Prostate gland (tissue), 2 donors: ENCODE measurements around the gene ALDH6A1. TPM values are rescaled to one million over a fixed set of nuclear protein-coding genes. Genes with fewer than 3 reads are reported as not detected.

Experiments
- DNase-seq: peaks from one replicate; pipeline ENCODE4 v3.0.0-alpha.2; 2019; ENCODE audit warnings: low spot score
- H3K27ac ChIP-seq, 2 donors: fragments of 200-600 bp; sonication (generic); 2 replicates each; pipeline ENCODE4 v1.5.1; 2017 to 2019
- H3K27me3 ChIP-seq: fragments of 200-600 bp; sonication (generic); replicated peaks from 2 replicates; pipeline ENCODE4 v1.5.1; 2019; ENCODE audit not compliant: insufficient read depth
- H3K36me3 ChIP-seq, 2 donors: fragments of 200-600 bp; sonication (generic); 1 replicate in 1 of 2; 2 replicates in 1 of 2; pipeline versions ENCODE4 v1.5.1 to v1.8.1; 2017 to 2019
- H3K4me1 ChIP-seq: fragments of 200-600 bp; sonication (generic); replicated peaks from 2 replicates; pipeline ENCODE4 v1.5.1; 2019
- H3K4me3 ChIP-seq, 2 donors: fragments of 200-600 bp; sonication (generic); 2 replicates each; pipeline ENCODE4 v1.5.1; 2017 to 2019
- H3K9me3 ChIP-seq: fragments of 200-600 bp; sonication (generic); 2 replicates; pipeline ENCODE4 v1.5.1; 2017
- POLR2A ChIP-seq: fragments of 450-650 bp; IDR thresholded peaks from one replicate; pipeline ENCODE4 v1.6.1; 2016; ENCODE audit warnings: antibody characterized with exemption, mild to moderate bottlenecking
- POLR2AphosphoS5 ChIP-seq: sonication (generic); formaldehyde crosslinking; IDR thresholded peaks from one replicate; pipeline ENCODE4 v1.6.1; 2017; ENCODE audit warnings: antibody characterized with exemption
- WGBS: methylation state at CpG from one replicate; pipeline ENCODE4 v1.1.5; 2018; 5-methylcytosine and 5-hydroxymethylcytosine counted together
- intact Hi-C: fragments of 100-400 bp; cut with DNase I; formaldehyde crosslinking; loops from one replicate; pipeline ENCODE4 v1.14.2; 2022
- total RNA-seq, 2 donors: library from RNA; depleted of rRNA; stranded (reverse); fragments of >200 nt; gene quantifications; one replicate each; pipeline ENCODE4 v1.1.0, GENCODE V29; 2016
- TF ChIP-seq, protein P1 (sequence below), 4 experiments: fragments of 200-600 bp in 2 of 4; fragments of 450-650 bp in 2 of 4; sonication (generic) in 2 of 4; IDR thresholded peaks; 1 replicate in 3 of 4; 2 replicates in 1 of 4; pipeline ENCODE4 v1.5.1; 2016 to 2019; ENCODE audit warnings: antibody characterized with exemption in 4 of 4, mild to moderate bottlenecking in 2 of 4, moderate library complexity in 2 of 4

ALDH6A1 gene
- total RNA-seq, 2 donors from 2014 or later = 78.2 to 85.8 TPM

DNA sequence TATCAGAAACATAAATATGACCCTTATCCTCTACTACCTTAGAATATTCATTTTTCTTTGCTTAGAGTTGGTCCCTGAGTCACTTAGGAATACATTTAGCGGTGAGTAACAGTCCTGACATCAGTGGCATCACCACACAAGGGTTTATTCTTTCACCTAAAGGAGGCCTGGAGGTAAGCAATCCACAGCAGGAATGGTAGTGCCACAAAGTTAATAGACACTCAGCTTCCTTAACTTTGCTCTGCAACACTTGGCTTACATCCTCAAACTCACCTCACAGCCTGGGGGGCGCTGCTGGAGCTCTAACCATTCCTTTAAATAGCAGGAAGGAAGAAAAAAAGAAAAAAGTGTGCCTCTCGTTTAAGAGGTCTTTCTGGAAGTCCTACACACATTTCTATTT, 36.0 kb downstream of the ALDH6A1 start:
- 54% methylated on average over 3 of the region's 3 CpGs for WGBS
- H3K27me3 ChIP-seq = no peaks in the 10 kb centered on the region
- intact Hi-C loops = no loop called here
- H3K27ac ChIP-seq = no peak overlapping the region
- no peak for DNase-seq
- no peak overlapping the region for H3K4me3 ChIP-seq
- no peaks in the 10 kb centered on the region for H3K36me3 ChIP-seq
- no peaks in the 10 kb centered on the region for H3K4me1 ChIP-seq
- TF ChIP-seq POLR2AphosphoS5 = no peak
- no peaks in the 10 kb centered on the region for H3K9me3 ChIP-seq

DNA sequence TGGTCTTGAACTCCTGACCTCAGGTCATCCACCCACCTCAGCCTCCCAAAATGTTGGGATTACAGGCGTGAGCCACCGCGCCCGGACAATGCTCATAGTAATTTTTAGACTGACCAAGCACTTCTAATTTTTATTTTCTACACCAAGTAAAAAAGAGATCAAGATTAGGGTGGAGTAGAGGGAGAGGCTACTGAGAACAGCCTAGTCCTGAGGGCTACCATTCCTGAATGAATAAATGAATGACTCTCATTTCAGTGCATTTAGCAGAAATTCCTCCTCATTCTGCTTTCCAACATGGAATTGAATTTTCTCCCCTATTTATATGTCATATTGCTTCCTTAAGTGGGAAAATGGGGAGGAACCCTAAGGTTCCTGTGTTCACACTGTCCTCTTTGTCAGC, 38.7 kb downstream of the ALDH6A1 start:
- no peaks in the 10 kb centered on the region for H3K36me3 ChIP-seq
- 99% methylated on average over 4 of the region's 4 CpGs for WGBS

DNA sequence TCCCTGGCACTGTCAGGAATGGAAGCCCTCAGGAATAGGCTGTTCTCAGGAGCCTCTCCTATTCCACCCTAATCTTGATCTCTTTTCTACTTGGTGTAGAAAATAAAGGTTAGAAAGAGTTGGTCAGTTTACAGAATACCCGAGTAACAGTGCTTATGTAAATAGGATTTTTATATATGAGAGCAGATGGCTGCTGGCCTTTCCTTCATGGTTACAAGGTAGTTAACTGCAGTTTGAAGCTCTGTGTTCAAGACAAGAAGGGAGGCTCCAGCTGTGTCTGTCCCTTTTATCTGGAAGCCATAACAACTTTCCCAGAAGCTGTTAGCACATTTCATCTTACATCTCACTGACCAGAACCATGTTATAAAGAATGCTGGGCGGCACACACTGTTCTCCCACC, 42.0 kb downstream of the ALDH6A1 start:
- no peaks in the 10 kb centered on the region for H3K4me1 ChIP-seq
- no peak overlapping the region for H3K4me3 ChIP-seq
- WGBS = 45% methylated on average over 2 of the region's 2 CpGs
- no peak for DNase-seq
- intact Hi-C loops = no loop called here
- no peaks in the 10 kb centered on the region for H3K36me3 ChIP-seq
- H3K9me3 ChIP-seq = no peaks in the 10 kb centered on the region
- H3K27ac ChIP-seq = no peak overlapping the region
- TF ChIP-seq POLR2A = no peak
- TF ChIP-seq POLR2AphosphoS5 = no peak
- TF ChIP-seq, protein P1, sequence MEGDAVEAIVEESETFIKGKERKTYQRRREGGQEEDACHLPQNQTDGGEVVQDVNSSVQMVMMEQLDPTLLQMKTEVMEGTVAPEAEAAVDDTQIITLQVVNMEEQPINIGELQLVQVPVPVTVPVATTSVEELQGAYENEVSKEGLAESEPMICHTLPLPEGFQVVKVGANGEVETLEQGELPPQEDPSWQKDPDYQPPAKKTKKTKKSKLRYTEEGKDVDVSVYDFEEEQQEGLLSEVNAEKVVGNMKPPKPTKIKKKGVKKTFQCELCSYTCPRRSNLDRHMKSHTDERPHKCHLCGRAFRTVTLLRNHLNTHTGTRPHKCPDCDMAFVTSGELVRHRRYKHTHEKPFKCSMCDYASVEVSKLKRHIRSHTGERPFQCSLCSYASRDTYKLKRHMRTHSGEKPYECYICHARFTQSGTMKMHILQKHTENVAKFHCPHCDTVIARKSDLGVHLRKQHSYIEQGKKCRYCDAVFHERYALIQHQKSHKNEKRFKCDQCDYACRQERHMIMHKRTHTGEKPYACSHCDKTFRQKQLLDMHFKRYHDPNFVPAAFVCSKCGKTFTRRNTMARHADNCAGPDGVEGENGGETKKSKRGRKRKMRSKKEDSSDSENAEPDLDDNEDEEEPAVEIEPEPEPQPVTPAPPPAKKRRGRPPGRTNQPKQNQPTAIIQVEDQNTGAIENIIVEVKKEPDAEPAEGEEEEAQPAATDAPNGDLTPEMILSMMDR (IDR thresholded peaks at IDR 0.05) = no peak
- H3K27me3 ChIP-seq = no peaks in the 10 kb centered on the region

More for the DNA sequence above, 38.7 kb downstream of the ALDH6A1 start:
- H3K9me3 ChIP-seq = no peaks in the 10 kb centered on the region
- H3K27ac ChIP-seq = no peak overlapping the region
- TF ChIP-seq, protein P1 (IDR thresholded peaks at IDR 0.05) = no peak
- no peak for TF ChIP-seq POLR2A
- intact Hi-C loops = no loop called here
- no peaks in the 10 kb centered on the region for H3K27me3 ChIP-seq
- no peak overlapping the region for H3K4me3 ChIP-seq
- DNase-seq = no peak
- H3K4me1 ChIP-seq = no peaks in the 10 kb centered on the region

DNA sequence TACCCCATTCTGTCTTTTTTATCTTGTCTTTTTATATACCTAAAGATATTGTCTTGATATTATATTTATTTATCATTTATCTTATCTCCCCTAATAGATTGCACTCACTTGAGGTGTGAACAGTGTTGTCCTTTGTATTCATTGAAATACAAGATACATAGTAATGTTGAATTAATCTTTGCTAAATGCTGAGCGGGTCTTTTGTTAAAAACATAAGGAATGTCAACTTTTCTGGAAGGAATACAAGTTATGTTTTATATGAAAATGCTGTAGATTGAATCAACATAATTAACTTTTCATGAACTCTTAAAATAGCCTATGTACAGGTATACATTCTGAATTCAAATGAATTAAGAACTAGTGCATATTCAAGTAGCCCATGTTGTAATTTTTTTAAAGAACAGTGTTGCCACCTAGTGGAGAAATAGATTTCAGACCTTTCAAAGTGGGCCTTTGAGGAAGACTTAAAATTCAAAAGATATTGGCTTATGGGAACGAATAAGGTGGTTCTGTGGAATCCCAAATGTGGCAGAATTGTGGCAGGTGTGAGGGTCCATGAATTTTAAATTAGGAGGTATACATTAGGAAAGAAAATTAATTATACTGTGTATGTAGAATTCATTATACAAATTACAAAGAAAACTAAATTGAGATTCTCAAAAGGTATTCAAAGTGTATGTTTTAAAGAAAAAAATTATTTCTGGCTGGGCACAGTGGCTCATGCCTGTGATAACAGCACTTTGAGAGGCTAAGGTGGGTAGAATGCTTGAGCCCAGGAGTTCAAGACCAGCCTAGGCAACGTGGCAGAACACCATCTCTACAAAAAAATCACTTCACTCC, 46.0 kb downstream of the ALDH6A1 start:
- TF ChIP-seq, protein P1 (IDR thresholded peaks at IDR 0.05) = peak; percentile 45 to 73 (median 66)
- TF ChIP-seq POLR2A = no peak
- TF ChIP-seq POLR2AphosphoS5 = no peak
- WGBS = 66% methylated on average over 3 of the region's 3 CpGs
- no peak for DNase-seq
- H3K4me3 ChIP-seq = no peak overlapping the region
- no peaks in the 10 kb centered on the region for H3K27me3 ChIP-seq
- no peaks in the 10 kb centered on the region for H3K4me1 ChIP-seq
- no peaks in the 10 kb centered on the region for H3K9me3 ChIP-seq
- no peak overlapping the region for H3K27ac ChIP-seq
- intact Hi-C loops = no loop called here
- no peaks in the 10 kb centered on the region for H3K36me3 ChIP-seq

DNA sequence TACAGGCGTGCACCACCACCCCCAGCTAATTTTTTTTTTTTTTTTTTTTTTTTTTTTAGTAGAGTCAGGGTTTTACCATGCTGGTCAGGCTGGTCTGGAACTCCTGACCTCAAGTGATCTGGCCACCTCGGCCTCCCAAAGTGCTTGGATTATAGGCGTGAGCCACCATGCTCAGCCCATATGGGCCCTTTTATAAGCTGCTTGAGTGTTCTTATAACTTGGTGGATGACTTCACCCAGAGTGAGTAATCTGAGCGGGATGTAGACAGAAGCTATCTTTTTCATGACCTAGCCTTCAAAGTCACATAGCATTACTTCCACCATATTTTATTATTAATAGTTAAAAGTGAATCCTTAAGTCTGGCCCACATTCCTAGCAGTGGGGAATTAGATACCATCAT, 48.7 kb downstream of the ALDH6A1 start:
- whole genome bisulfite sequencing = 88% methylated on average over 4 of the region's 4 CpGs
- TF ChIP-seq, protein P1 (IDR thresholded peaks at IDR 0.05) = no peak
- TF ChIP-seq POLR2A = no peak
- TF ChIP-seq POLR2AphosphoS5 = no peak
- H3K36me3 ChIP-seq = no peaks in the 10 kb centered on the region
- H3K27ac ChIP-seq = no peak overlapping the region
- H3K27me3 ChIP-seq = no peaks in the 10 kb centered on the region
- H3K4me3 ChIP-seq = no peak overlapping the region
- no peaks in the 10 kb centered on the region for H3K4me1 ChIP-seq
- intact Hi-C loops = no loop called here
- no peaks in the 10 kb centered on the region for H3K9me3 ChIP-seq
- DNase-seq = no peak
